HG03442 (cell line): ENCODE results near the gene CBLL1.
A peak's percentile ranks its signal among the peaks of the same experiment; 100 is the strongest.

Experiments used
- ATAC-seq: cut with Tn5 transposase; IDR thresholded peaks from one replicate; pipeline ENCODE4 v1.9.1; 2021; ENCODE audit warnings: mild to moderate bottlenecking, moderate library complexity; ENCODE audit not compliant: unreplicated experiment

CBLL1 gene, protein sequence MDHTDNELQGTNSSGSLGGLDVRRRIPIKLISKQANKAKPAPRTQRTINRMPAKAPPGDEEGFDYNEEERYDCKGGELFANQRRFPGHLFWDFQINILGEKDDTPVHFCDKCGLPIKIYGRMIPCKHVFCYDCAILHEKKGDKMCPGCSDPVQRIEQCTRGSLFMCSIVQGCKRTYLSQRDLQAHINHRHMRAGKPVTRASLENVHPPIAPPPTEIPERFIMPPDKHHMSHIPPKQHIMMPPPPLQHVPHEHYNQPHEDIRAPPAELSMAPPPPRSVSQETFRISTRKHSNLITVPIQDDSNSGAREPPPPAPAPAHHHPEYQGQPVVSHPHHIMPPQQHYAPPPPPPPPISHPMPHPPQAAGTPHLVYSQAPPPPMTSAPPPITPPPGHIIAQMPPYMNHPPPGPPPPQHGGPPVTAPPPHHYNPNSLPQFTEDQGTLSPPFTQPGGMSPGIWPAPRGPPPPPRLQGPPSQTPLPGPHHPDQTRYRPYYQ

DNA sequence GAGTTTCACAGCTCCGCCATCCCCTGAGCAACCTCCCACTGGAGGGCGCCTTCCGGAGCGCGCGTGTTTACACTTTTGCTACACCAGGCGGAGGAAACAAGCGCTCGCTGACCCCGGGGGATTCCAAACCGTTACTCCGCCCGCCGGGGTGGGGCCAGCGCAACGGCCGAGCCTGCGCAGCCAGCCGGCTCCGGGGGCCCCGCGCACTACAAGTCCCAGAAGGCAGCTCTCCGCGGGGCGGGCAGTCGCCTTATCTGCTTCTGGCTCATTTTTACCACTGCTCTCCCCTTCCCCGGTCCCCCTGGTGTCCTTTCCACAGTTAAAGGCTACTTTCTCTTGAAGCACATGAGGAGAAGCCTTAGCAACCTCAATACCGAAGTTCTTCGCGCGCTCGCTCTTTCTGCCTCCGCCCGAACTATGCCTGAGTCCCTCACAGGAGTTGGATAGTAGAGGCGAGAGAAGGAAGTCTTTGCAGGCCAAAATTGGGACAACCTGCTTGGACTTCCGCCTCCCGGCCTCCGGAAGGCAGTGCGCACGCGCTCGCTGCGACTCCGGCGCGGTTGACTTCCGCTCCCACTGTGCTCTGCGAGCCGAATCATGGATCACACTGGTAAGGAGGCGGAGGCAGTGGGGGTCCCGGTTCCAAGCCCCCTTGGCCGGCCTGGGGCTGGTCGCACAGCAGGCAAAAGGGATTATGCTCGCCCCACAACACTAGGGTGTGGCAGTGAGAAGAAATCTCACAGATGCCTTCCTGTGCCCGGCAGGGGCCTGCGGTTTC is at the start of gene CBLL1:
TSS of gene CBLL1 (plus strand) at position 576 of the 778 bp plus-strand sequence. CDS start at position 598, 22 bp downstream.
- peak; percentile 86 for ATAC-seq

DNA sequence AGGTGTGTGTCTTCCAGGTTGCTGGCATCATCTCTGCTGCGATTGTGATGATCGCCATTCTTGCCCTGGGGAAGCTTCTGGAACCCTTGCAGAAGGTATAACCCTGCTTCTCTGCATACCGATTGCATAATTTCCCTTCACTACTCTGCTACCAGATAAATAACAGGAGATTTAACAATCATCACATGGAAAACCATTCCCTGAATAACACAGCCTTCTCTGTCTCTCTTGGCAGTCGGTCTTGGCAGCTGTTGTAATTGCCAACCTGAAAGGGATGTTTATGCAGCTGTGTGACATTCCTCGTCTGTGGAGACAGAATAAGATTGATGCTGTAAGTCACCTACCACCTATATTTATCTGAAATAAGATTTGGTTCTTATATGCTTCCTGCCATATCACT is 49.6 kb upstream of the CBLL1 start:
- ATAC-seq: no peak

DNA sequence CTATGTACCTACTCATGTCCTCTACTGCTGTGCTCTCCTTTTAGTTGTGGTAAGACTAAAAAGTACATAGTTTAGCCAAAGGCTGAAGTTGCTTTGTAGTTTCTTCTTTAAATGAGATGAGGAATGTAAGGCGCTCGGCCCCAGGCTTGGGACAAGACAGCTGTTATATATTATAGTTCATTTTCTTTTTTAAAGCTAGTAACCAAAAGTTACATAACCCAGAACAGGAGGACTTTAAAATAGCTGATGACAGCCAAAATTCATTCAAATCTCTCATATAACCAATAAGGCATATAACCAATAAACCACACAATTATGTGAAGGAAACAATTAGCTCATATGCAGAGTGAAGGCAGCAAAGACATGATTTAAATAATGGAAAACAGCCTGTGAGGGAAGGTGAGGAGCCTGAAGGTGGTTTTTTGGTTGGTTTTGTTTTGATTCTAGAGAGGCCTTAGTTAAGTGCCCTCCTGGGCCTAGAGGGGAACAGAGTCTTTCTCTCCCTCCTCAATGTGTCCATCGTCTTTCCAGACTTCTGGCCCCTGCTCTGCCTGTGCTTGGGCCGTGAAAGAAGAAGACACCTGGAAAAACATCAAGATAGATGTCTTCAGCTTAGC is 47.5 kb upstream of the CBLL1 start:
- ATAC-seq: no peak

DNA sequence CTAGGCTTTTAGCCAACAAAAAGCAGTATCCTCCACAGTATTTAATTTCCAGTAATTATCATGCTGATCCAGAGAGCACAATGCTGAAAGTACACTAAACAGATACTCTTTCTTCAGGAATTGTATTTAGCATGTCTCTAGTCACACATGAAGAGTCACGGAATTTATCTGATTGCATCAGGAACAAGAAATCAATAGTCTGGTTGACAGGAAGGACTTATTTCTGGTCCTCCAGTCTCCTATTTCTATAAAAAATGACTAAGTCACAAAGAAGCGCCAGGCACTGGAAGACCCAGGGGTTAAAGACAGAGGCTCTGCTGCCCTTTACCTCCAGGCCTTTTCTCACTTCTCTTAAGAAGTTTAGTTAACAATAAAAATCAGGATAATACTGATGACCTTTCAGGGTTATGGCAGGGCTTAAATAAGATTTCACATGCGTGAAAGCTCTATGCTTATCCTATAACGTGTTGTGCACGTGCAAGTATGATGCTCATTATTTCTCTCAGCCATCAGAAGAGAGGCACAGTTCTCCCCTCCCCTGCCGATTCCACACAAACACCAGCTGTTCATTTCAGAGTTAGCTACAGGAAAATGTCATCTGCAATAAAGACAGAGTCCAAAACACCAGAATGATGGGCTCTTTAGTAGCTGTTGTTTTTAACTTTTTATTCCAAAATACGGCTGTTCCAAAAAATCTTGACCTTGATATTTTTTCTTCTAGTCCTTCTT is 46.5 kb upstream of the CBLL1 start:
- no peak for ATAC-seq

DNA sequence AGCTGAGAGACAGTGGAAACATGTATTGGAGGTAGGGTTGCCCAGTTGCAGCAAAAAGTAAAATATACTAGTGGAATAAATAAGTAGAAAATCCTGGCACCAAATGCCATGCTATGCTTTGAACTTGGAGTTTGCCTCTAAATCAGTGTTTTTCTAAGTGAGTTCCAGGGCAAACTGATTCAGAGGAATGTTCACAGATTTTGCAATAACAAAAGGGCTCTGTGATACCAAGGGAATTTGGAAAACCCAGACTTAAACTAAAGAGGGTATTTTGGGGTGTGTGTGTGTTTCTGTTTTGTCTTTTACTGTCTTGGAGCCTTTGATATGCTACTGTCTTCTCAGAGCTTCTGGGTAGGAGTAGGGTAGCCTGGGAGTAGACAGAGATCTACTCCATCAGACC is 43.4 kb upstream of the CBLL1 start:
- ATAC-seq: no peak

DNA sequence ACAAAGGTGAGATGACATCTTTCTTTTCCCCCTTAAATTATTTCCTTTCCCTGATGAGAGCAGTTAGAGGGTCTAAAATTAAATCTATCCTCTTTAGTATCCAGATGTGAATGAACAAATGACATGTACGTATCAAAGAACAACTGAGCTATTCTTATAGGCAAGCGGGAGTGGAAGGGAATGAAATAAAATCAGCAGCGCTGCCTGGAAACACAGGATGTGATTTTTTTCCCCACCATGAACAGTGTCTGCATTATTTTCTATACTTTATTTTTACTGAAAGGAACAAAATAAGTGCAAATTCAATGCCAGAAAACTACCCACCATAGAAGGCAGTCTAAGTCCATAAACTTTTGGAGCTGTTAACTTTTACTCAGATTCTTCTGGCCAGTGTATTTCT is 42.8 kb upstream of the CBLL1 start:
- no peak for ATAC-seq

DNA sequence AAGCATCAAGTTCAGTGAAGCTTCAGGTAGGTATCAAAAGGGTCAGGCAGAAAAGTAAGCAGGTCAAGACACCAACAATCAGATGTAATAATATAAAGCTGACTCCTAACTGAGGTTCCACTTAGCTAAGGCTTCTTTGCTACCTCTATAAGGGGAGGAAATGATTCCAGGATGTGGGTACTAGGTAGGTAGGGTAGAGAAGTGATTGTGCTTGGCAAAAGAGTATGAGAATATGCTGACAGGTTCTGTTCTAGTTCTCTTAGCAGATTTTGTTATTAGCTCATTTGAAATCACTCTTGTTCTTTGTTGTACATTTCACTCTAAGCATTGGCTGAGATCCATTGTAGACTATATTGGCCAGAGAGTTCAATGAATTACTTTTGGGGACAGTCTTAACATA is 40.7 kb upstream of the CBLL1 start:
- no peak for ATAC-seq

DNA sequence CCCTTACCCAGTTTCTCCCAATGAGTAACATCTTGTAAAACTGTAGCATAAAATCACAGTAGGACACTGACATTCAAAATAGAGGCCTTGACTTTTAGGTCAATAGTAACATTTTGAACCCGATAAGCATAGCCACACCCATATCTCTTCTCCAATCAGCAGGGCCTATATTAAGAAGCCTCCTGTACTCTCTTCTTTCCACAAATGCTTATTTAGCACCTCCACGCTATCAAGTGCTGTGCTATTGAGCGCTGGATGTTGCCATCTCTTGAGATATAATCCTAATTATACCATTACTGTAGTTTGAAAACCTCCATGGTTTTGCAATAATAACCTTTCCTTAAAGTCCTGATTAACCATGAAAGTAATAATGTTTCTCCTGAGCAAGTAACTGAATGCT is 40.1 kb upstream of the CBLL1 start:
- no peak for ATAC-seq

DNA sequence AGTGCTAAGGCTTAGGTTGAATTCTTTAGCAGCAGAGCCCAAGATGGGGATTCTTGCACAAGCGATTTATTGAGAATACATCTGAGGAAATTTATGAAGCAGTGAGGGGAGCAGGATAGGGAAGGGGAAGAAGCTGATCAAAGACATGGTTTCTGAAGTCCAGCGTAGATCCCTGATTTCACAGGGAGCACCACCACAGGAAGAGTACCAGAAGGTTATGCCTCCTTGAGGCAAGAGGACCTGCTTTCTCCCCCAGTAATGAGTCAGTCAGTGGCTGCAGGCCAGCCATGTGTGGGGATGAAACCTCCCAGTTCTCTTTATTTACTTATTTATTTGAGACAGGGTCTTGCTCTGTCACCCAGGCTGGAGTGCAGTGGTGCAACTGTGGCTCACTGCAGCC is 35.0 kb upstream of the CBLL1 start:
- no peak for ATAC-seq

DNA sequence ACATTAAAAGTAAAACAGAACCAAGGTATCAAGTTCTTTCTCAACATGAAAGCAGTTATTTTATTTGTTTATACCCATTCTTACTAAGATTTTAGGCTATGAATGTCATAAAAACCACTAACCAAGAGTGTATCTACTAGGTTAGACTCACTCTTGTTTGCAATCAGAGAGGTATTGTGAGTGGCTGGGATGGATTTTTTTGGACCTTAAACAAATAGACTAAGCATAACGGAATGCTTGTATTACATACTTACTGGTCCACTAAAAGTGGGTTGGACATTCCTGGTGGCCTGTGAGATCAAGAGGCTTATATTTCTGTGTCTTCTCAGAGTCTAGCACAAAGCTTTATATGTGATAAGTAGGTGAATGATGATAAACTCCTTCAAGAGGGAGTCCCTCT is 32.6 kb upstream of the CBLL1 start:
- no peak for ATAC-seq

DNA sequence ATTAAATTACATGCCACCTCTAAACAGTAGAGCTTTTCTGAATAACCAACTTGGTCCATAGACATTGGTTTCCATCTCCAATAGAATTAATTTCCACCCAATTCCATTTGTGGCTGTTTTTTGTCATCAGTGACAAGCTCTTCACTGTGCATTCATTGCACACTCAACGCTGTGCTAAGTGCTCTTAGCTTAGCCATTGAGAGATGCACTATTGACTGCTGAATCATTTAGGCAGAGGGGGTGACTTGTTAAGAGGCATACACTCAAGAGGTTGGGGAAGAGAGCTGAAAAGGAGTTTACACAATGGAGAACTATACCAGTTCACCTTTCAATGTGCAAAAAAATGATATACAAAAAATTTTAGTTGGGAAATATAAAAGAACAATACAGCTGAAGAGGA is 31.9 kb upstream of the CBLL1 start:
- ATAC-seq: no peak

DNA sequence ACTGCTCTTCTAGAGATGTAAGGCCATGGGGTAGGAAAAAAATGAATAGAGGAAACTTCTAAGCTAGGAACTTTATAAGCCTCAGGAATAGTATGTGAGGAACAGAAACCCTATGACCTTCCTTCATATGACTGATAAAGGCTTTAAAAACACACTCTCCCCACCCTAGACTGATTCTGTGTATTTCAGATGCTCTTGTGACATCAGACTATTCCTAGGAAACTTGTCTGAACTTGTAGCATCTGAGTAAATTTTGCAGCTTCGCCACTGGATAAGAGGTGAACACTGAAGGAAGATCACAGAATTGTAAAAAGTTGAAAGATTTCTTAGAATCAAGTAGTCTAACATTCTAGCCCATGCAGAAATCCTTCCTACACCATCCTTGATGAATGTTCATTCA is 31.0 kb upstream of the CBLL1 start:
- ATAC-seq: no peak

DNA sequence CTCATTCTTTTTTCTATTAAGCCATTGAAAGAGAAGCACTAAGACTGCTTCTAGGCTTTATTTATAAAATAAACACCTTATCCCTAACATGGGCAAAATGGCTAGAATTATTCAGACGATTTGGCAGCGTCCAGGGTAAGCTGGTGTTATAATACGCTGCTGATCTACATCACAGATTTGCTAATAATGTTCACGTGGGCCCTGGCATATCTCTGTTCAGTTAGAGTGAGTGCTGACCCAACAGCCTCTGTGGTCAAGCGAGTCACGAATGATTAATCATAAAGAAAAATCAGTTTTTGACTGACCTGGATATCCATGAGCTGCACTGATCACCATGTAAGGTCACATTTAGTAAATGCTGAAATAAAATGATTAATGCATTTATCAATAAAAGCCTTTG is 28.4 kb upstream of the CBLL1 start:
- no peak for ATAC-seq

DNA sequence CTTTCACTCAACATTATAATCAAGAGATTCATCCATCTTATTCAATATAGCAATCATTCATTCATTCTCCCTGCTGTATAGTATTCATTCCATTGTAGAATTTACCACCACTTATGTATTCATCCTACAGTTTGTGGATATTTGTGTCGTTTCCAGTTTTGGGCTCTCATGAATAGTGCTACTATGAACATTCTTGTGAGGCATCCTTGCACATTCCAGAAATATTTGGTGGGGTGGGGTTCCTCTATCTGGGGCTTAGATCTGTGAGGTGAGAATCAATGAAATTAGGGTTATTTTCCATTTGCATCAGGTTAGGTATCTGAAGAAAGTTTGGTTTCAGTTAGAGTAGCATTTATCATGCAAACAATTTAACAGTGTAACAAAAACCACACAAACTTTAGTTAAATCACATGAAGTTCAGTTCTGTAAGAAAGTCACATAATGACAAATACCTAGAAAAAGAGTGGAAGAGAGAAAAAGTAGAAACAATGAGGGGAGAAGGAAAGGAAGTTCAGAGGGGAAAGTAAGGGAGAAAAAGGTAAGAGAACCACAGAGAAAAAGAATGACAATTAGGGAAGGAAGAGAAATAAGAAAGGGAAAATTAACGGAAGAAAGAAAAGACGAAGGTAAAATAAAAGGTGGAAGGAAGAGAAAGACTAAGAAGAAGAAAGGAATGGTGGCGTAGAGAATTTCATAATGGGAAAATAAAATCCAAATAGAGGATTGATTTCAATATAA is 25.3 kb upstream of the CBLL1 start:
- ATAC-seq: no peak

DNA sequence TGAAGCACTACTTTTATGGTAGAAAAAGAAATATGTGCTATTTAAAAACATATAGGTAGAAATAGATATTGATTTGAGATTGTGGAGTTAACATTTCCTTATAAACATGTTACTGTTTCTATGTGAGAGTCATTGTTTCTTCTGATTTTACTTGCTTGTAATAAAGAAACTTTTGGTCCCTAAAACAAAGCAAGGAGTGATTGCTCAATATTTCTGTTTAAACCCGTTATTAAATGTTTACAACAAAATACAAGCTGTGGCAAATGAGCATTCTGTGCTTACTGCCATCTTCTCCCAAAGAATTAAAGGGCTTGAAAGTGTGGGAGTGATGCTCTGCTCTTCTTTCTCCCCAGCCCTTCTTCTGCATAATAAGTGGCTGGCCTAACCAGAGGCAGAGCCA is 22.7 kb upstream of the CBLL1 start:
- no peak for ATAC-seq

DNA sequence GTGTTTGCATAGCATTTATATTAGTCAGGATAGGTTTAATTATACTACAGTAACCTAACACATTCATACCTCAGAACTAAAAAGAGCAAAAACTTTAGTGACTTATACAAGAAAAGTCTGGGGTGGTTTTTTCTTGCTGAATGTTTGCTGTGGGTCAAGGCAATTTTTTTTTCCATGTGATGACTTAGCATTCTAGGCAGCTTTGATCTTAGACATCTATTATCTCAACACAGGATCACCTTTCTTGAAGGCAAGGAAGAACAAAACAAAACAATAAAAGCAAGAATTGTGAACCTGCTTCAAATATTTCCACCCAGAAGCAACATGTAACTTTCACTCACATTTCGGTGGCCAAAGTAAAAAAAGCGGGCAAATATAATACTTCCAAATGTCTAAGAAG is 20.7 kb upstream of the CBLL1 start:
- no peak for ATAC-seq

DNA sequence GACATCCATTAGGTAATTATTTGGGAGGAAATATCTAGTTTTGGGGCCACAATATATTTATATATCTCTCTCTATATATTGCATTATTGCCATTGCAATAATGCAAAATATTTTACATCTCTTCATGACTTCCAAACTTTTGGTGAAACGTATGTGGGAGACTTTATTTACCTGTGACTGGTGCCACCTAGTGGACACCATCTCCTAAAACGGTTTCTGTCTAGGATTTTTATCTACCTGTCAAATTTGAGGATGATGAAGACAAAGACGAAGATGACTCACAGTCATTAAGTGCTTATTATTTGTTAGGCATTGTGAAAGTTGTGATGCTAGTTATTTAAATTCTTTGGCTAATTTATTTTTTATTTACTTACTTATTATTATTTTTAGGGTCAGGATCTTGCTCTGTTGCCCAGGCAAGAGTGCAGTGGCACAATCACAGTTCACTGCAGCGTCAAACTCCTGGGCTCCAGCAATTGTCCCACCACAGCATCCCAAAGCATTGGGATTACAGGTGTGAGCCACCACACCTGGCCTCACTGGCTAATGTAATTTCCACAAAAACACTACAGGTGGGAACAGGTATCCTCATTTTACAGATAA is 18.7 kb upstream of the CBLL1 start:
- no peak for ATAC-seq

DNA sequence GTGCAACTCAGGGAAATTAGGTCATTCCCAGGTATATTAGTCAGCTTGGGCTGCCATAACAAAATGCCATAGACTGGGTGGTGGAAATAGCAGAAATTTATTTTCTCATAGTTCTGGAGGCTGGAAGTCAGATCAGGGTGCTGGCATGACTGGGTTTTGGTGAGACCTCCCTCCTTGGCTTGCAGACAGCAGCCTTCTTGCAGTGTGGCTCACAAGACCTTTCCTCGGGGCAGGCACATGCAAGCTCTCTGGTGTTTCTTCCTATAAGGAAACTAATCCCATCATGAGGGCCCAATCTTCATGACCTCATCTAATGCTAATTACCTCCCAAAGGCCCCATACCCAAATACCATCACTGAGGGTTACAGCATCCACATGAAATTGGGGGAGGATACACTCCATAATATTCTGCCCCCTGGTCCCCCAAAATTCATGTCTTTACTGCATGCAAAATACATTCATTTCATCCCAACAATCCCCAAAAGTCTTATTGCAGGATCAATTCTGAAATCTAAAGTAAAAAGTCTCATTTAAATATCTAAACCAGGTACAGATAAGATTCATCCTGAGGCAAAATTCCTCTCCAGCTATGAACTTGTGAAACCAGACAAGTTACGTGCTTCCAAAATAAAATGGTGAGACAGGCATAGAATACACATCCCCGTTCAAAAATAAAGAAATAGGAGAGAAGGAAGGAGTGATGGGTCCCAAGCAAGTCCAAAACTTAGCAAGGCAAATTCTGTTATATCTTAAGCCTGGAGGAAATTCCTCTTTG is 17.4 kb upstream of the CBLL1 start:
- ATAC-seq: no peak

DNA sequence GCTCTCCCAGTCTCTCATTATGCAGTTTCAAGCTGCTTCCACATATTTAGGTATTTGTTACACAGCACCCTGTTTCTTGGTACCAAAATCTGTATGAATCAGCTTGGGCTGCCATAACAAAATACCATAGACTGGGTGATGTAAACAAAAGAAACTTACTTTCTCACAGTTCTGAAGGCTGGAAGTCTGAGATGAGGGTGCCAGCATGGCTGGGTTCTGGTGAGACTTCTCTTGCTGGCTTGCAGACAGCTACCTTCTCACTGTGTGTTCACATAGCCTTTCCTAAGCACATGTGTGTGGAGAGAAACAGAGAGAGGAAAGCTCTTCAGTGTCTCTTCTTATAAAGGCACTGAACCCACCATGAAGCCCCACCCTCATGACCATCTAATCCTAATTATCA is 15.7 kb upstream of the CBLL1 start:
- ATAC-seq: no peak
